ENCODE results near the gene SLC34A3. TPM values are rescaled to one million over a fixed set of nuclear protein-coding genes. Genes with fewer than 3 reads are reported as not detected.
A peak's percentile ranks its signal among the peaks of the same experiment; 100 is the strongest.

Gene SLC34A3
- total and polyA plus RNA-seq, 3 experiments from 2014 or later = not detected

DNA sequence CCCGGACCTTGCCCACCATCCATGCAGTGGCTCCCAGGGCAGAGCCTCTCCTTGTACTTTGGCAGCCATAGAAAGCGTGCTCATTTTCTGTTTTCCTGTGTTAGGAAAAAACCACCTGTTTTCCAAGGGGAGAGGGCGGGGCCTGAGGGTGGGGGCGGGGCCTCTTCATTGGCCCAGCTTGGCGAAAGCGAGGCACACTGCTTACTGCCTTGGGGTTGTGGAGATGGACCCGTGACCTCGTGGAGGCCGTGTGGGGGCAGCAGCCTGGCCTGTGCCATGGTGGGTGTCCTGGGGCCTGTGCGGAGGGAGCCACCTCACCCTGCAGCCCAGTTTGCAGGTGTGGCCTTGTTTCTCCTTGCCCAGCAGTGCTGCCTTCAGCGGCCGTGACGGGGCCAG, 42.4 kb downstream of the SLC34A3 start:
- ChIA-PET POLR2A (no interaction called here), CTCF (no interaction called here)
- peaks cover 10 to 34% (median 10%) of the 10 kb centered on the region in 3 donors for H3K4me1 Mint-ChIP-seq
- no peak overlapping the region for H3K4me3 Mint-ChIP-seq
- H3K9me3 Mint-ChIP-seq = no peaks in the 10 kb centered on the region
- Histone ChIP-seq H3K9me3 (ENCODE audit: low read length) (no peaks in the 10 kb centered on the region), H3K36me3 (ENCODE audit: insufficient read depth, low read length) (no peaks in the 10 kb centered on the region), H3K27ac (ENCODE audit: low read depth, low read length) (no peak overlapping the region), H3K4me1 (ENCODE audit: insufficient read depth, low read length) (peaks cover 25% of the 10 kb centered on the region), H3K27me3 (ENCODE audit: insufficient read depth, low read length, poor library complexity, severe bottlenecking) (no peaks in the 10 kb centered on the region), H3K4me3 (ENCODE audit: low read length) (no peak overlapping the region)
- no peak overlapping the region for H3K27ac Mint-ChIP-seq
- no peak for DNase-seq
- H3K27me3 Mint-ChIP-seq = peaks cover 5% of the 10 kb centered on the region in 2 donors
- peaks cover 5 to 29% (median 11%) of the 10 kb centered on the region in 3 donors for H3K36me3 Mint-ChIP-seq

DNA sequence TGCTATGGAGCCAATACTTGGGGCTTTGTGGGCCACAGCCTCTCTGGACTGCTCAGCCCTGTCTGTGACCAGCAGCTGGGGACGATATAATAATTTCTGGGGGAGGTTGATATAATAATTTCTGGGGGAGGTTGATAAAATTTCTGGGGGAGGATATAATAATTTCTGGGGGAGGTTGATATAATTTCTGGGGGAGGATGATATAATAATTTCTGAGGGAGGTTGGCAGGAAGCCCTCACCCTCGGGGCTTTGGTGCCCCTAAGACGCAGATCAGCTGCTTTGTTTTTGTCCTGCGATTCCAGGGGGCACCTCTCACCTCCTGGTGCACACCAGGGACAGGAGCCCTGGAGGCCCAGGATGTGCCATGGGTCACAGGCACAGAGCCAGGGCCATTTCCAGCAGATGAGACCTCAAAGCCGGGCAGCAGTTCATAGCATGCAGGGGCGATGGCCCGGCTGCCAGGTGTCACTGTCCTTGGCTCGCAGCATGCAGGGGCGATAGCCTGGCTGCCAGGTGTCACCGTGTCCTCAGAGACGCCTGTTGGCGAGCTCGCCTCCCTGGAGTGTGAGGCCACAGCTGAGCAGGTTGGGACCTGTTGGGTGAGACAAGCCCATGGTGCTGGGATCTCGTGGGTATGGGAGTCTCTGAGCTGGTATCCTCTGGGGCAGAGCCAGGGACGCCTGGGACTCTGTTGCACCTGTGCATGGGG, 43.1 kb downstream of the SLC34A3 start:
- ChIA-PET CTCF (no interaction called here), POLR2A (no interaction called here)
- Histone ChIP-seq H3K36me3 (ENCODE audit: insufficient read depth, low read length) (no peaks in the 10 kb centered on the region), H3K4me1 (ENCODE audit: insufficient read depth, low read length) (peaks cover 25% of the 10 kb centered on the region), H3K4me3 (ENCODE audit: low read length) (no peak overlapping the region), H3K9me3 (ENCODE audit: low read length) (no peaks in the 10 kb centered on the region), H3K27ac (ENCODE audit: low read depth, low read length) (no peak overlapping the region), H3K27me3 (ENCODE audit: insufficient read depth, low read length, poor library complexity, severe bottlenecking) (no peaks in the 10 kb centered on the region)
- Mint-ChIP-seq H3K4me3 (no peak overlapping the region), H3K27ac (peak overlapping the region in 2 of 8 donors; percentile 7 to 32), H3K4me1 (peaks cover 6 to 34% (median 10%) of the 10 kb centered on the region in 3 donors), H3K27me3 (peaks cover 5% of the 10 kb centered on the region in 2 donors), H3K36me3 (peaks cover 1 to 23% (median 9%) of the 10 kb centered on the region in 3 donors), H3K9me3 (no peaks in the 10 kb centered on the region)
- DNase-seq = no peak

DNA sequence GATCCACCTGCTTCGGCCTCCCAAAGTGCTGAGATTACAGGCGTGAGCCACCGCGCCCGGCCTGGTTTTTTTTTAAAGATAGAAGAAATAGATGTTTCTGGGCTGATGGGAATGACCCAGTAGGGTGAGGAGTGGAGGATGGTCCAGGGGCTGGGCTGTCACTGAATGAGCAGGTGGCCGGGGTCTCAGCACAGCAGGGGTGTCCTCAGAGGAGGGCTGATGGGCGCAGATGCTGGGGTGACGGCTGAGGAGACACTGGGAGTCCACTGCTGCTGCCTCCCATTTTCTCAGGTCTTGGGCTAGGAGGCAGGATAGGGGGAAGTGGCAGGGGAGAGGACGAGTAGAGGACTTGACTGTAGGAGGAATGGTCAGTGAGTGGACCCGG, 44.5 kb downstream of the SLC34A3 start:
- H3K9me3 Mint-ChIP-seq = no peaks in the 10 kb centered on the region
- peaks cover 25% of the 10 kb centered on the region for H3K4me1 ChIP-seq (ENCODE audit: insufficient read depth, low read length)
- CTCF ChIA-PET = no interaction called here

DNA sequence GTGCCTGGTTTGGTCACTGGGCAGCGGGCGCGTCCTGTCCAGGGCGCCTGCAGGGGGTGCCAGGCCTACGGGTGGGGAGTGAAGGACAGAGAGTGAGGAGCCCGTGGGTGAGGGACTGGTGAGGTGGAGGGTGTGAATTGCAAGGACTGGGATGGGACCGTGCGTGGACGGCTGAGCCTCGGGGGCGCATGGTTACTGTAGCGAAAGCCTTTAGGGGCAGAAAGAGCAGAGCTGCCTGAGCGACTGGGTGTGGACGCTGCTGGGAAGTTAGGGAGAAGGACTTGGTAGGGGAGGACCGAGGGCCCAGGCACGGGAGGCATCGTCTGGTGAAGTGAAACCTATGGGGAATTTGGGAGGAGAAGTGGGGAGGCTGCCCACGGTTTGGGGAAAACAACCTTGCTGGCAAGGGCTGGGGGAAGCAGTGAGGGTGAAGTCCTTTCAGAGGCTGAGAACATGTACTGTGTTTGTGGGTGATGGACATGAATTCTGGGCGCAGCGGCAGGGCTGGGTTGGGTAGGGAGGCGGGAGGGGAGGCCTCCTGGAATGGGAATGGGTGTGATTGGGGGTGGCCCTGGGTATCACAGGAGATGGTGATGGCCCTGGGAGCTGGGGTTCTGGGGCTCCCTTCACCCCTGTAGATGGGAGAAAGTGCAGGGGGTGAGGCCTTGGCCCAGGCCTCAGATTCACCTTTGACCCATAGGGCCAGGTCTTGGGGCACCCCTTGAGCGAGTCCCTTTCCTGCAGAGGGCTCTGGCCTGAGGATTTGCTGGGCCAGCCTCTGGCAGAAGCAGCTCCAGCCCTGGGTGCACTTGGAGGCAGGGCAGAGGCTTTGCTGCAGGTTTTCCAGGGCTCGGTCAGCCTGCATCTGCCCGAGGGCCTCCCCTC, 45.1 kb downstream of the SLC34A3 start:
- no peaks in the 10 kb centered on the region for H3K9me3 Mint-ChIP-seq
- ChIA-PET CTCF (no interaction called here), POLR2A (no interaction called here)
- H3K4me1 Mint-ChIP-seq = peaks cover 5 to 30% (median 8%) of the 10 kb centered on the region in 3 donors
- peaks cover 5% of the 10 kb centered on the region in 2 donors for H3K27me3 Mint-ChIP-seq
- Histone ChIP-seq H3K4me1 (ENCODE audit: insufficient read depth, low read length) (peaks cover 25% of the 10 kb centered on the region), H3K9me3 (ENCODE audit: low read length) (no peaks in the 10 kb centered on the region), H3K27ac (ENCODE audit: low read depth, low read length) (peak overlapping the region; percentile 65), H3K36me3 (ENCODE audit: insufficient read depth, low read length) (no peaks in the 10 kb centered on the region), H3K27me3 (ENCODE audit: insufficient read depth, low read length, poor library complexity, severe bottlenecking) (no peaks in the 10 kb centered on the region), H3K4me3 (ENCODE audit: low read length) (no peak overlapping the region)
- peaks cover 0 to 11% (median 5%) of the 10 kb centered on the region in 3 donors for H3K36me3 Mint-ChIP-seq
- no peak for DNase-seq
- peak overlapping the region in 2 of 7 donors; percentile 20 to 81 for H3K4me3 Mint-ChIP-seq
- peak overlapping the region in 3 of 8 donors; percentile 29 to 66 (median 36) for H3K27ac Mint-ChIP-seq

More for the DNA sequence above, 44.5 kb downstream of the SLC34A3 start:
- no peaks in the 10 kb centered on the region for H3K27me3 ChIP-seq (ENCODE audit: insufficient read depth, low read length, poor library complexity, severe bottlenecking)
- Mint-ChIP-seq H3K27ac (peak overlapping the region in 2 of 8 donors; percentile 29 to 64), H3K4me3 (peak overlapping the region in 3 of 7 donors; percentile 20 to 80 (median 34)), H3K27me3 (peaks cover 5% of the 10 kb centered on the region in 2 donors), H3K4me1 (peaks cover 5 to 30% (median 8%) of the 10 kb centered on the region in 3 donors), H3K36me3 (peaks cover 0 to 11% (median 5%) of the 10 kb centered on the region in 3 donors)
- no peaks in the 10 kb centered on the region for H3K9me3 ChIP-seq (ENCODE audit: low read length)
- no peak overlapping the region for H3K4me3 ChIP-seq (ENCODE audit: low read length)
- DNase-seq = no peak
- POLR2A ChIA-PET = no interaction called here
- H3K27ac ChIP-seq (ENCODE audit: low read depth, low read length) = no peak overlapping the region
- no peaks in the 10 kb centered on the region for H3K36me3 ChIP-seq (ENCODE audit: insufficient read depth, low read length)

DNA sequence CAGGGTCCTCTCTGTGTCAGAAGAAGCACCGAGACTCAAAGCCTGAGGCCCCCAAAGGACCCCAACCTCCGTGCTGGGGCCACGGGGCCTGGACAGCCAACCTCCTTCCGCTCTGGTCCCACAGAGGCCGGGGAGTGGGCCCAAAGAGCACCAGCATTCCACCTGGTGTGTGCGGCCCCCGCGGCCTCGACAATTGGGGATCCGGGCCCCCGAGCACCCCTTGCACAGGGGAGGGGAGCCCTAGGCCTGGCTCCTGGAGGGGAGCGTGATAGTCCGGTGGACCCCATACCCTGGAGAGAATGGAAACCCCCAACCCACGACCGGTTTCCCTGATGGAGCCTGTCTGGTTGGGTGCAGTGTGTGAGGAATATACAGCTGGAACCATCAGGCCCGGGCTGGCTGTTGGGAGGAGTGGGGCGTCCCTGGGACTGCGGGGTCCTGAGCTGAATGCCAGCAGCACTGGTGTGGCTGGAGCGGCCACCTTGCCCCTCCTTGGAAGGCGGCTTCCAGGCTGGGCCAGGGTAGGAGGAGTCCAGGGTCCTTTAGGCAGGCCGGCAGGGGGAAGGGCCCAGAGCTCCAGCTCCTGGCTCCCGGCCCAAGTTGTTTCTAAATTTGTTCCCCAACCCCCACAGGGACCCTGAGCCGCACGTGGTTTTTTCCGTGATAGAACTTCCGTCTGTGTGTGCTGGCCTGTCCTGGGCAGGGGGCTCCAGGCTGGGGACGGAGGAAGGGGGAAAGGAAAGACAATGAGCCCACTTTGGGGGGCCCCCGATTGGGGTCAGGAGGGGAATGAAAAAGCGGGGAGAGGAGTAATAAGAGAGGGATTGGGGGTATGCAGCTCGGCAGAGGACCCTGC, 46.0 kb downstream of the SLC34A3 start:
- Mint-ChIP-seq H3K27ac (peak overlapping the region in 1 of 8 donors; percentile 74), H3K36me3 (peaks cover 0 to 3% (median 2%) of the 10 kb centered on the region in 3 donors), H3K9me3 (no peaks in the 10 kb centered on the region), H3K4me3 (peak overlapping the region in 3 of 7 donors; percentile 32 to 65 (median 36)), H3K27me3 (peaks cover 5% of the 10 kb centered on the region in 2 donors), H3K4me1 (peaks cover 0 to 23% (median 4%) of the 10 kb centered on the region in 3 donors)
- peaks cover 17% of the 10 kb centered on the region for H3K4me1 ChIP-seq (ENCODE audit: insufficient read depth, low read length)
- H3K27ac ChIP-seq (ENCODE audit: low read depth, low read length) = peak overlapping the region; percentile 65
- H3K9me3 ChIP-seq (ENCODE audit: low read length) = no peaks in the 10 kb centered on the region
- H3K36me3 ChIP-seq (ENCODE audit: insufficient read depth, low read length) = no peaks in the 10 kb centered on the region
- DNase-seq = no peak
- H3K27me3 ChIP-seq (ENCODE audit: insufficient read depth, low read length, poor library complexity, severe bottlenecking) = no peaks in the 10 kb centered on the region
- POLR2A ChIA-PET = no interaction called here
- no peak overlapping the region for H3K4me3 ChIP-seq (ENCODE audit: low read length)
- CTCF ChIA-PET = interaction anchor here (0.7 kb wide), 1 partner anchor 10 kb away, joined by 3 read pairs; no protein-coding TSS in a partner anchor

DNA sequence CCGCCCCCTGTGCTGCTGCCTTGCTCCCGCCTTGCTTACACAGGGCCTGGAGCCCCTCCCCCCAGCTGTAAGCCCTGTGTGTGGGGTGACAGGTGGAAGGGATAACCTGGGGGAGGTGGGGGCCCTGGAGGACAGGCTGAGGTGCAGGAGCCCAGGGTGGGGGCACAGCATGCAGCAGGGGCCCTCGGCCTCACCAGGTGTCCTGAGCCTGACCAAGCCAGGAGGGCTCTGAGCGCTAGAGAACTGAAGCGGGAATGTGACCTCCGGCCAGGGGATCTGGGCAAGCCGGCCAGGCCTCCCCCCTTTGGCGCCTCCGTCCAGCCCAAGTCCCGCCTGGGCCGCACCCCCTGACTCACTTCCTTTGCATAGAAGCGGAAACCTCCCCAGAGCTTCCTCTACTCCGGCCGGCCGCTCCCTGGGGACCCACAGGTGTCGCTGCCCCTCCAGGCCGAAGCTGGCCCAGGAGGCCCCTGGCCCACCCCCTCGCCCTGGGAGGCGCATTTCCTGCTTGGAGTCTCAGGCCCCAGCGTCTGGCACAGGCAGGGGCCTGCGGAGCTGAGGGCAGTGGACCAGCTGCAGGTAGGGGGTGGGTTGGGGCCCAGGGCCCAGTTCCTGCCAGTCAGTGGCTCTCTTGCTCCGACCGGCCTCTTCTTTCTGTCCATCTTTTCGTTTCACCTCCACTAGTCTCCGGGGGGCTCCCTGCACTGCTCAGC, 46.8 kb downstream of the SLC34A3 start, which contains the start of gene TOR4A:
TSS of gene TOR4A (plus strand) at position 398 of the 713 bp plus-strand sequence. CDS start 964 bp downstream, outside the sequence.
- H3K27ac ChIP-seq (ENCODE audit: low read depth, low read length) = peak within 1 kb of the TSS; percentile 65
- no peaks in the 10 kb centered on the region for H3K9me3 Mint-ChIP-seq
- peak within 1 kb of the TSS in 4 of 8 donors; percentile 47 to 74 (median 64) for H3K27ac Mint-ChIP-seq

More for the DNA sequence above, 46.8 kb downstream of the SLC34A3 start, which contains the start of gene TOR4A:
- ChIA-PET CTCF (interaction anchor here (0.7 kb wide), 1 partner anchor 9 kb away, joined by 3 read pairs; no protein-coding TSS in a partner anchor), POLR2A (no interaction called here)
- no peaks in the 10 kb centered on the region for H3K36me3 ChIP-seq (ENCODE audit: insufficient read depth, low read length)
- H3K36me3 Mint-ChIP-seq = peaks cover 0 to 3% (median 2%) of the 10 kb centered on the region in 3 donors
- H3K4me1 Mint-ChIP-seq = peaks cover 1 to 23% (median 4%) of the 10 kb centered on the region in 3 donors
- no peaks in the 10 kb centered on the region for H3K27me3 ChIP-seq (ENCODE audit: insufficient read depth, low read length, poor library complexity, severe bottlenecking)
- peaks cover 11% of the 10 kb centered on the region for H3K4me1 ChIP-seq (ENCODE audit: insufficient read depth, low read length)
- peak within 1 kb of the TSS in 6 of 7 donors; percentile 47 to 86 (median 81) for H3K4me3 Mint-ChIP-seq
- peaks cover 6 to 9% of the 10 kb centered on the region in 2 donors for H3K27me3 Mint-ChIP-seq
- H3K9me3 ChIP-seq (ENCODE audit: low read length) = no peaks in the 10 kb centered on the region
- no peak for DNase-seq
- H3K4me3 ChIP-seq (ENCODE audit: low read length) = peak within 1 kb of the TSS; percentile 41
